SJCRH30 (cell line): ENCODE measurements around the gene PLEKHG4B. TPM values are rescaled to one million over a fixed set of nuclear protein-coding genes. Genes with fewer than 3 reads are reported as not detected.
"Not testable (repeated sequence)": the region's sequence is repeated elsewhere in the genome, so short reads cannot be mapped to it uniquely, and the experiment has no call there.

Experiments
- DNase-seq, 2 experiments: peaks; one replicate each; pipeline ENCODE4 v3.0.0-alpha.2; 2015 to 2020
- H3K27ac ChIP-seq: fragments of 250-450 bp; sonication (Bioruptor Pico); 2 replicates; pipeline ENCODE4 v1.5.1; 2020; ENCODE audit warnings: mild to moderate bottlenecking, moderate library complexity
- H3K27me3 ChIP-seq: fragments of 250-450 bp; sonication (Bioruptor Pico); 2 replicates; pipeline ENCODE4 v1.5.1; 2020; ENCODE audit warnings: mild to moderate bottlenecking, moderate library complexity
- H3K36me3 ChIP-seq: fragments of 250-450 bp; sonication (Bioruptor Pico); 2 replicates; pipeline ENCODE4 v1.5.1; 2020; ENCODE audit warnings: mild to moderate bottlenecking, moderate library complexity
- H3K4me1 ChIP-seq: fragments of 250-450 bp; sonication (Bioruptor Pico); 2 replicates; pipeline ENCODE4 v1.5.1; 2020; ENCODE audit warnings: mild to moderate bottlenecking, moderate library complexity
- H3K4me3 ChIP-seq: fragments of 250-450 bp; sonication (Bioruptor Pico); 2 replicates; pipeline ENCODE4 v1.5.1; 2020; ENCODE audit warnings: mild to moderate bottlenecking, moderate library complexity
- H3K9me3 ChIP-seq: fragments of 250-450 bp; sonication (Bioruptor Pico); replicated peaks from 2 replicates; pipeline ENCODE4 v1.5.1; 2020; ENCODE audit warnings: mild to moderate bottlenecking, moderate library complexity
- total RNA-seq: library from RNA; depleted of rRNA; stranded (reverse); fragments of >200 nt; shearing (Covaris generic); gene quantifications from 2 replicates; pipeline ENCODE4 v1.2.3, GENCODE V29; 2014

The PLEKHG4B gene
- total RNA-seq, 1 experiment from 2014 or later = 3.9 TPM

DNA sequence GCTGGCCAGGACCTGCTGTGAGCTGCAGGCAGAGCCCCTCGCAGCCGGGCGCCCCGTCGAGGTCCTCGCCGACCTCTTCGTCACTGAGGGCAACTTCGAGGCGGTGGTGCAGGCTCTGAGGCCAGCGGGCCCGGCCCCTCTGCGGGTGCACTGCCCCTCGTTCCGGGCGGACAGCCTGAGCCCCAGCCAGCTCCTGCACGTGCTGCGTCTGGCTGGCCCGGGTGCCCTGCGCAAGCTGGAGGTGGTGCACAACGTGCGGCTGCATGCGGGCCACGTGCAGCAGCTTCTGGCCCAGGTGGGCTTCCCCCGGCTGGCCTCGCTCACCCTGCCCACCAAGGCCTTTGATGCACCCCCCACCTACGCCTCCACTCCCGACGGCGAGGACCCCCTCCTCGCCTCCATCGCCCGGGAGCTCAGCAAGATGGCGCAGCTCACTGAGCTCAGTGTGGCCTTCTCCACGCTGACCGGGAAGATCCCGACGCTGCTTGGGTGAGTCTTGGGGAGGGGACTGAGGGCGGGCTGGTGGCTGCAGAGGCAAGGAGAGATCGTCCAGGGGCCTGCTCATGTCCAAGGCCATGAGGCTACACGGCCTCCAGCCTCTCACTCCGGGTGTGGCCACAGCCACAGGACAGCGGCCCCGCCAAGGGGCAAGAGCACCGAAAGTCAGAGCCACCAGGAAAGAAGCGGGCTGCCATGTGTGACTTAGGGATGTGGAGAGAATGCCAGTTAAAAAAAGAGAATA is 100.2 kb downstream of the PLEKHG4B start:
- H3K9me3 ChIP-seq = no peaks in the 10 kb centered on the region
- DNase-seq = no peak
- H3K4me3 ChIP-seq = no peak overlapping the region
- H3K4me1 ChIP-seq = peaks cover 20% of the 10 kb centered on the region
- H3K27ac ChIP-seq = no peak overlapping the region
- no peaks in the 10 kb centered on the region for H3K36me3 ChIP-seq
- H3K27me3 ChIP-seq = no peaks in the 10 kb centered on the region

DNA sequence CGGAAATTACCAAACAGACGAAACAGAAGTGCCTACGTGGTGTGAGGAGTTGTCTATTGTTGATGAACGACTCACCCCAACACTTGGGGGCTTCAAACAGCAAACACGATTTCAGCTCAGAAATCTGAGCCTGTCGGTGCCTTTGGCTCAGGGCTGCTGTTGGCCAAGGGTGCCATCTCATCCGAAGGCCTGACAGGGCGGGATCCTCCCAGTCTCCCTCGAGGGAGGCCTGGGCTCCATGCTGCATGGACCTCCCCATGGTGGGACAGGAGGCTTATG is 100.7 kb downstream of the PLEKHG4B start:
- Histone ChIP-seq H3K4me3 (no peak overlapping the region), H3K9me3 (no peaks in the 10 kb centered on the region), H3K36me3 (no peaks in the 10 kb centered on the region), H3K27ac (no peak overlapping the region), H3K4me1 (peaks cover 17% of the 10 kb centered on the region), H3K27me3 (no peaks in the 10 kb centered on the region)
- no peak for DNase-seq

DNA sequence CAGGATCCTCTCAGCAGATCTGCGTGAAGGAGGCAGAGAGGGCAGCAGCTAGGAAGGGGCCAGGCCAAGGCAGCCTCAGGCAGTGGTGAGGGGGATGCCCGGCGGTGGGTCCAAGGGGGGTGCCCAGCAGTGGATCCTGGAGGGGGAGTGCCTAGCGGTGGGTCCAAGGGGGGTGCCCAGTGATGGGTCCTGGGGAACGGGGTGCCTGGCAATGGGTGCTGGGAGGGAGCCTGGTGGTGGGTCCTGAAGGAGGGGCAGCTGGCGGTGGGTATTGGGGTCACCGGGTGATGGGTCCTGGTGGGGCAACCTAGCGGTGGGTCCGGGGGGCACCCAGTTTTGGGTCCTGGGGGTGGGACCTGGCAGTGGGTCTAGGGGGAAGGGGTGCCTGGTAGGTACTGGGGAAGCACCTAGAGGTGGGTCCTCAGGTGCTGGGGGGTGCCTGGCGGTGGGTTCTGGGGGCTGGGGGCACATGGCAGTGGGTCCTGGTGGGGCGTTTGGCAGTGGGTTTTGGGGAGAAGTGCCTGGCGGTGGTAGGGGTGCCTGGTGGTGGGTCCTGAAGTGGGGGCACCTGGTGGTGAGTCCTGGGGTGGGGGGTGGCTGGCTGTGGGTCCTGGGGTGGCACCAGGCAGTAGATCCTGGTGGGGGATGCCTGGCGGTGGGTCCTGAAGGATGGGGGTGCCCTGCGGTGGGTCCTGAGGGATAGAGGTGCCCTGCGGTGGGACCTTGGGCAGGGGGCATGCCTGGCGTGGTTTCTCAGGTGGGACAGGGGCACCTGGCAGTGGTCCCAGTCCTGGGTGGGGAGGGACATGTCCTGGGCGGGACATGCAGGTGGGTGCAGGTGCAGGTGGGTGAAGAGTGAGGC is 101.2 kb downstream of the PLEKHG4B start:
- no peaks in the 10 kb centered on the region for H3K27me3 ChIP-seq
- H3K4me1 ChIP-seq = peaks cover 11% of the 10 kb centered on the region
- DNase-seq = no peak
- H3K4me3 ChIP-seq = no peak overlapping the region
- H3K27ac ChIP-seq = no peak overlapping the region
- no peaks in the 10 kb centered on the region for H3K9me3 ChIP-seq
- H3K36me3 ChIP-seq = no peaks in the 10 kb centered on the region

GRCh38 chr5:194102-194501 is 102.1 kb downstream of the PLEKHG4B start:
- Histone ChIP-seq H3K9me3 (no peaks in the 10 kb centered on the region), H3K27me3 (no peaks in the 10 kb centered on the region), H3K27ac (no peak overlapping the region), H3K4me3 (no peak overlapping the region), H3K4me1 (peaks cover 9% of the 10 kb centered on the region), H3K36me3 (no peaks in the 10 kb centered on the region)
- DNase-seq = no peak

DNA sequence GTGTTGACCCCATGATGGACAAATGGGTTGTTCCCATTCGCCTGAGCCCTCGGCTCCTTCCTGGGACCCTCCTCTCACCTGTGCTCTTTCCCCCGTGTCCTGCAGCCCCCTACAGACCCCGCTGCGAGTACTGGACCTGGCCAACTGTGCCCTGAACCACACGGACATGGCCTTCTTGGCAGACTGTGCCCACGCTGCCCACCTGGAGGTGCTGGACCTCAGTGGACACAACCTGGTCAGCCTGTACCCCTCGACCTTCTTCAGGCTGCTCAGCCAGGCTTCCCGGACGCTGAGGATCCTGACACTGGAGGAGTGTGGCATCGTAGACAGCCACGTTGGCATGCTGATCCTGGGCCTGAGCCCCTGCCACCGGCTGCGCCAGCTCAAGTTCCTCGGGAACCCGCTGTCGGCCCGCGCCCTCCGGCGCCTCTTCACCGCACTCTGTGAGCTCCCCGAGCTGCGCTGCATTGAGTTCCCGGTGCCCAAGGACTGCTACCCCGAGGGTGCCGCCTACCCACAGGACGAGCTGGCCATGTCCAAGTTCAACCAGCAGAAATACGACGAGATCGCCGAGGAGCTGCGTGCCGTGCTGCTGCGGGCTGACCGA is 102.7 kb downstream of the PLEKHG4B start:
- Histone ChIP-seq H3K4me1 (peaks cover 9% of the 10 kb centered on the region), H3K27ac (no peak overlapping the region), H3K27me3 (no peaks in the 10 kb centered on the region), H3K36me3 (no peaks in the 10 kb centered on the region), H3K4me3 (no peak overlapping the region), H3K9me3 (no peaks in the 10 kb centered on the region)
- no peak for DNase-seq

DNA sequence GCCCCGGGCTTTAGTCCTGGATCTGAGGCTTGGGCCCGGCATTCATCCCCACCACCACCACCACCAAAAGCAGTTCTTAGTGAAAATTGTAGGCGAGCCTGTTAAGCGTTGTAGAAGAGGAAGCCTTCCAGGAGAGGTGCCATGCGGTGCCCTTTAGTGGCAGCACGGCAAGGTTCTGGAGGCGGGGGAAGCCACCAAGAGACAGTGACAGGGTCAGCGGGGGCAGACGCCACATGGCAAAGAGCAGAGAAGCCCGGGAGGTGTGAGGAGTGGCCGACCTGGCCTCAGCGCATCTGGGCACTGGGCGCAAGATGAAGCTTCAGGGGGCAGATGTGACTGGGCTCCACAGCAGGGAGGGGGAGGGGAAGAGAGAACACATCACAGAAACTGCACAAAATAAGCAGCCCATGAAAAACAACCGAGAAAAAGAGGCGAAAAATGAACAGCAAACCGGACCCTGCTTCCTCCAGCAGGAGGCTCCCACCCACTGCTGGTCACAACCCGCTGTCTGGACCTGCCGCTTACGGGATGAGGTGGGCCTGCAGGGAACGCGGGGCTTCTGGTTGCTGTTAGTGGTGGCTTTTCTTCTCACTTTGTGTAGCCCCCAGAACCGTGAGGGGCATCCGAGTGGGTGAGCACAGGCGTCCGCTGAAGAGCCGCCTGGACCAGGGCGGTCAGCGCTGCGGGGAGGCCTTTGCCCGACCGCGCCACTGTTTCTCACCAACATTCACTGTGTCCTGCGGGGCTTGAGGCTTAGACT is 103.6 kb downstream of the PLEKHG4B start:
- H3K27ac ChIP-seq = no peak overlapping the region
- H3K36me3 ChIP-seq = no peaks in the 10 kb centered on the region
- no peaks in the 10 kb centered on the region for H3K9me3 ChIP-seq
- H3K27me3 ChIP-seq = no peaks in the 10 kb centered on the region
- H3K4me1 ChIP-seq = peaks cover 5% of the 10 kb centered on the region
- DNase-seq = no peak
- H3K4me3 ChIP-seq = no peak overlapping the region

DNA sequence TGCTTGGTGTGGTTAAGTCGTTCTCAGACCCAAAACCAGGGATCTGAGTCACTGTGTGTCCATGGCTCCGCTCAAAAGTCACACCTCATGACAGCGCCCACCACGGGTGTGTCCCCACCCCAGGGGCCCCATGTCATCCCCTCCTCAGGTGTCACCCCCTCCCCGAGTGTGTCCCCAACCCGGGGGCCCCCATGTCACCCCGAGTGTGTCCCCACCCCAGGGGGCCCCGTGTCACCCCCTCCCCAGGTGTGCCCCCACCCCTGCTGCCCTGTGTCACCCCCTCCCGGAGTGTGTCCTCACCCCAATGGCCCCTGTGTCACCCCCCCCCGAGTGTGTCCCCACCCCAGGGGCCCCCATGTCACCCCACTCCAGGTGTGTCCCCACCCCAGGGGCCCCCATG is 104.4 kb downstream of the PLEKHG4B start:
- Histone ChIP-seq H3K9me3 (no peaks in the 10 kb centered on the region), H3K27ac (no peak overlapping the region), H3K4me1 (no peaks in the 10 kb centered on the region; the same call in 1 of the 2 replicates), H3K4me3 (no peak overlapping the region), H3K36me3 (no peaks in the 10 kb centered on the region), H3K27me3 (no peaks in the 10 kb centered on the region)
- DNase-seq = no peak

GRCh38 chr5:197031-197430 is 105.1 kb downstream of the PLEKHG4B start:
- not testable (repeated sequence) for H3K27ac ChIP-seq, H3K9me3 ChIP-seq, H3K27me3 ChIP-seq, DNase-seq, H3K36me3 ChIP-seq, H3K4me3 ChIP-seq, H3K4me1 ChIP-seq

GRCh38 chr5:197892-198489 is 106.0 kb downstream of the PLEKHG4B start:
- no peaks in the 10 kb centered on the region for H3K9me3 ChIP-seq
- no peak for DNase-seq
- no peaks in the 10 kb centered on the region for H3K27me3 ChIP-seq
- H3K4me3 ChIP-seq = no peak overlapping the region
- no peaks in the 10 kb centered on the region for H3K36me3 ChIP-seq
- H3K27ac ChIP-seq = no peak overlapping the region
- H3K4me1 ChIP-seq = no peaks in the 10 kb centered on the region

GRCh38 chr5:198516-199196 is 106.7 kb downstream of the PLEKHG4B start:
- no peak for DNase-seq
- Histone ChIP-seq H3K4me1 (no peaks in the 10 kb centered on the region), H3K4me3 (no peak overlapping the region), H3K9me3 (no peaks in the 10 kb centered on the region), H3K36me3 (no peaks in the 10 kb centered on the region), H3K27me3 (no peaks in the 10 kb centered on the region), H3K27ac (no peak overlapping the region)

GRCh38 chr5:199197-199949 is 107.4 kb downstream of the PLEKHG4B start:
- no peak overlapping the region for H3K4me3 ChIP-seq
- no peaks in the 10 kb centered on the region for H3K36me3 ChIP-seq
- H3K27me3 ChIP-seq = no peaks in the 10 kb centered on the region
- H3K9me3 ChIP-seq = no peaks in the 10 kb centered on the region
- DNase-seq = no peak
- H3K27ac ChIP-seq = no peak overlapping the region
- no peaks in the 10 kb centered on the region for H3K4me1 ChIP-seq

GRCh38 chr5:199950-200645 is 108.1 kb downstream of the PLEKHG4B start:
- H3K27me3 ChIP-seq = no peaks in the 10 kb centered on the region
- no peak for DNase-seq
- H3K4me3 ChIP-seq = no peak overlapping the region
- no peaks in the 10 kb centered on the region for H3K36me3 ChIP-seq
- H3K4me1 ChIP-seq = no peaks in the 10 kb centered on the region
- no peaks in the 10 kb centered on the region for H3K9me3 ChIP-seq
- no peak overlapping the region for H3K27ac ChIP-seq

DNA sequence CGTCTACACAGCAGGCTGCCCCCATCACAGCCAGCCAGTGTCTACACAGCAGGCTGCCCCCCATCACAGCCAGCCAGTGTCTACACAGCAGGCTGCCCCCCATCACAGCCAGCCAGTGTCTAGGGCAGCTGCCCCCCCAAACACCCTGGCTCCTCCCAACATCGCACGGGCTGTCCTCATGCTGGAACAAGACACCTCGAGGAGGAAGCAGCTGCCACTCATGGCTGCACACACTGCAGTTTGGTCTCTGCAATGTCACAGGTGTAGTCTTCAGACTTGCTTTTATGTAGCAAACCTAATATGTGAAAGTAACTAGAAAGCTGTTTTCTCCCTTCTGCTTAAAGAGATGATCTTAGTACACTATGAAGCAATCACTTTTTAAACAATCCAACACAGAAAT is 109.0 kb downstream of the PLEKHG4B start:
- Histone ChIP-seq H3K27ac (no peak overlapping the region), H3K4me1 (no peaks in the 10 kb centered on the region), H3K36me3 (no peaks in the 10 kb centered on the region), H3K27me3 (no peaks in the 10 kb centered on the region), H3K9me3 (no peaks in the 10 kb centered on the region), H3K4me3 (no peak overlapping the region)
- no peak for DNase-seq
